GM19468 (cell line): ENCODE results near the gene KCNMB2.

Experiments used
- ATAC-seq: cut with Tn5 transposase; IDR thresholded peaks from one replicate; pipeline ENCODE4 v1.9.1; 2021; ENCODE audit warnings: mild to moderate bottlenecking, moderate library complexity, moderate number of reproducible peaks; ENCODE audit not compliant: unreplicated experiment; ENCODE audit errors: extremely low read depth

The KCNMB2 gene

DNA sequence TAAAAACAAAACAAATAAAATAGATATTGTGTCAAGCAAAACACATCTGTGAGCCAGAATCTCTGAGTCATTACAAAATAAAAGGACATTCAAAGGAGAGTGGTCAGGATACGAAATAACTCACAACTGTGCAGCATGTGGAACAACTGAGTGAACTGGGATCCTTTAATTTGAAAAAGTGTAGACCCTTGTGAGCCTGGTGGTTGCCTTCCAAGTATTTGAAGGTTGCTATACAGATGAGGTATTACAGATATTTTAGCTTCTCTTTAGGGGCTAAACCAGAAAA, 26.7 kb downstream of the KCNMB2 start:
- ATAC-seq: no peak

DNA sequence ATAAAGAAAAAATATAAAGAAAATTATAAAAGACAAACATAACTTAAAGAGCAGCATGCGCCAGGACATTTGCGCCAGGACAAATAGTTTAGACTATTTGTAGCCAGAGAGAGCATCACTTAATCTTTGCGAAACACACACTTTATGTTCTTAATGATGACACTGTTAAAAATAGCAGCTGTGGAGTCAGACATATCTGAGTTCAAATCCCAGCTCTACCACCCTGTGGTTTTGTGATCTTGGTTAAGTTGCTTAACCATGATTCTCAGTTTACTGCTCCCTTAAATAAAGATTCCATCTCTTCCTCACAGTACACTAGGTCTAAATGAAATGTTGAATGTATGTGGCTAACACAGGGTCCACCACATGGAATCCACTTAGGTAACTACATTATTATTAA, 31.4 kb downstream of the KCNMB2 start:
- ATAC-seq: no peak

DNA sequence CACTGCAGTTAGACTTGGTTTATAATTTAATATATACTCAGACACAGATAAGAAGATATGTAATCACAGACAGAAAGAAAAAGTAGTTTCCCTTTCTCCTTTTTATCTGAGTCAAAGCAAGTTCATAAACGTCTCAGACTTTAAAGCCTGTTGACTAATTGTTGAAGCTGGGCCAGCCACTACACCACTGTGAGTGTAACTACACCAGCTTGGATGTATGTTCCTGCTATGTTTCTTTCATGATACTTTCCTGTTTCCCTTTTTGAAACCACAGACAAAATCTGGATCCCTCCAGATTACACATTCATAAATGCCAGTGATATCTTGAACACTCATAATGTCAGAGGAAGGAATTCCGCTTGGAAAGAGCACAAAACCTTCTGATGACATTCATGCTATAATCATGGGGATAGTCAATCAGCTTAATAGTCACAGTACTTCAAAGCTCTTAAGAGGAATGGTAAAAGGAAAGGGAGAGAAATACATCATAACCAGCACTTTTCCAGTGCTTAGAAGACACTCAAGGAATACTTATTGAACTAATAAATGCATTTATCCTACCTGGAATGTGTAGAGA, 32.0 kb downstream of the KCNMB2 start:
- ATAC-seq: no peak

GRCh38 chr3:178568911-178569310, 32.7 kb downstream of the KCNMB2 start:
- no peak for ATAC-seq

DNA sequence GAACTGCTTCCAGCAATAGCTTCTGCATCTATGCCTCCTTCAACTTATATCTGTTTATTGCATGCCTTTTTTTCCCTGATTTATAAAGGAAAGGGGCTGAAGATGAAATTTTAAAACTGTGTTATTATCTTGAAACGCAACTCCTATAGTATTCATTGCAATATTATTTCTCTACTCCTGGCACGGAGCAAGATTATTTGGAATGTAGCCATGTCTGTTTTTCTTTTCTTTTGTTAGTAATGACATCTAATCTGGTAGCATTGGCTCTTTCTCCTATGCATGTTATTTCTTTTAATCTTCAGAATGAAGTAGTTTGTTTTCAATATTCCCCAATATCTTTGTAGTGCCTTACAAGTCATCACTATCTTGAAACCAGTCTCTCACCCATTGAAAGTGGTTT, 33.6 kb downstream of the KCNMB2 start:
- no peak for ATAC-seq

DNA sequence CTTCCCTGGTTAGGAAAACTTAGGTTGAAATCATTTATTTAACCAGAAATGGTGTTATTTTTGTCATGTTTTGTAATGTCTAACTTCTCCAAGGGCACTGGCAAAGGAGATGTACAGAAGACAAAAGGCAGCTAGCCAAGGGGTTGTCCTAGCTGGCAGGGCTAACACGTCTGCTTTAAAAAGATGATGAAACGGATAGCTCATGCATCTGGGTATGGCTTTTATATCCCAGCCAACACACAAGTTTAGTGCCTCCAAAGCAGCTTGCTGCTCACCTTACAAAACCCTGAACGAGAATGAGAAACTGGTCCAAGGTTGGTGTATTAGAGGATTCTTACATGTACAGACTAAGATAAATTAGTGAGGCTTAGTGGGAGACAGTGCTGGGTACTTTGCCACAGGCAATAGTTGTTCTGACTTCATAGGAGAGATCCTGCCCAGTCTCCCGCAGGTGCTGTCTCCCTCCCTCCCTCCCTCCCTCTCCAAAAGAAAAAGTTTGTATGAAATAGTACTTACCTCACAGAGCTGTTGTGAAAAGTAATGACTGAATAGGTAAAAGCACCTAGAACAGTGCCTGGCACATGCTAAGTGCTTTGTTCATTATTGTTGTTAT, 47.8 kb downstream of the KCNMB2 start:
- ATAC-seq: no peak

DNA sequence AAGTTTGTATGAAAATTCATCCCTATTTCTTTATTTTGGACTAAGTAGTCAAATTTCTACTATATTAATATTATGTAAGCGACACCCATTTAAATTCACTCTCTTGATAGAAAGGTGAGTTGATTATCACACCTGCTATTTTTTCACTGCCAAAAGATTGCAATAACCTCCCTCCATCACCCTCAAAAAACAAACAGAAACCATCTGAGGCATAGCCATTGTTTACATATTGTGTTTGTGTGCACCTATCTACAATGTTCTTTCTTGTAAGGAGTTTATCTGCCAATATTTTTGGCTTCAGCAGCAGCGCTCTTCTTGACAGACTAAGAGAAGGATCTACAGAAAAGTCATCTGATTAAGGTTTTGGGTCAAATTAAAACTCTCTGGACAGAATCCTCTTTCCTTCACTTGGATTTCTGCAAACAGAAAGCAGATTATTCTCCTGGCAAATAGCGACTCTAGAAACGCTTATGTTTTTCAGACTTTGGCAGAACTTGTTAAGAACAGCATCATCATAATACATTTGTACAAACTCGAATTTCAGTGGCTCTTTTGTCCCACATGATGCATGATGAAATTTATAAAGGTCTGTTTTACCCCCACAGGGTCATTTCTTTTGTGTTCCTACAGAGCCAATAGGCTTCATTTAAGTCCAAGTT, 48.6 kb downstream of the KCNMB2 start:
- no peak for ATAC-seq

DNA sequence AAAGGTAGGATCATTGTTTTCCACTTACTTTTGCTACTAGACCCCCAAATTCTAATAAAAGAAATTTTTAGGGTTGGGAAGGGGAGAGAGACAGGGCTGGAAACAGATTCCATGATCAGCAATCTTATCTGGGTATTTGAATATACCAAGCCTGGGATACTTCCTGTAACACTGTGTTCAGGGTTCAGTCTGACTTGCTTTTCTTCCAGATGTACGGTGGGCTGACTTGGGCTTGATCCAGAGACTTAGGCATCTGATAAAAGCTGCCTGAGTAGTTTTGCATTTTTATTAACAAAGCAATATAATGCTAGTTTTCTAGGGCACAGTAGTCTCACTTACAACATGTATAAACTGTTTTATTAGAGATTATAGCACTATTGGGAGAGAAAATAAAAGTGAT, 49.2 kb downstream of the KCNMB2 start:
- ATAC-seq: no peak

- no peak for ATAC-seq
These were observed 49.8 kb downstream of the KCNMB2 start for GRCh38 chr3:178586076-178586475.

- ATAC-seq: no peak
These were observed 52.4 kb downstream of the KCNMB2 start for GRCh38 chr3:178588628-178589027.

DNA sequence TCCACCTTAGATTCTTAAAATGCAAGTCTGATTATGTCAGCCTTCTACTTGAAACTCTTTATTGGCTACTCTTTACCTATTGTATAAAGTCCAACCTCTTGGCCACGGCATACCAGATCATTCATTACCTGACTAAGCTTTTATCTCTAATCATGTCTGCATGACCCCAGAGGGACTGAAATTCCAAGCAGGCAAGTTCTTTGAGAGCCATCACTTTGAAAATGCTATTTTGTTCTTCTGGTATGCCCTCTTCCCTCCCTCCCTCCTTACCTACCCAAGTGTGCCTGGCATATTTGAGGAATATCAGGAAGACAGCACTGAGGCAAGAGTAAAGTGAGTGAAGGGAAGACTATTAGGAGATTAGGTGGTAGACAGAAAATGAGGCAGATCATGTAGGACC, 57.5 kb downstream of the KCNMB2 start:
- no peak for ATAC-seq

DNA sequence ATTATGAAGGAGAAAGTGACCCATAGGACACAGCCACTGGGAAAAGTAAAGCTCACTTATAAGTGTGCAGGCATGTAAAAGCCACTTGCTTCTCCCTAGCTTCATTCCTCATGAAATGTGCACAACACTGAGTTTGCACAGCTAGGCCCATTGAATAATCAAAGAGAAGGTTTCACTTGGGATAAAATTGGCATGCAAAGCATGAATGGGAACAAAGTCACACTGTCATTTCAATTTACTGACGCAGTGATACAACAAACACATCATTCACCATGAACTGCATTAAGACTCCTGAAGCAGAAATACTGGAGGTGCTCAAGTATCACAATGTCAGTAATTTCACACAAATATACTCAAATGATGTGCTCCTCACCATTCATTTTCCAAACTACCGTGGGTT, 61.1 kb downstream of the KCNMB2 start:
- ATAC-seq: no peak

DNA sequence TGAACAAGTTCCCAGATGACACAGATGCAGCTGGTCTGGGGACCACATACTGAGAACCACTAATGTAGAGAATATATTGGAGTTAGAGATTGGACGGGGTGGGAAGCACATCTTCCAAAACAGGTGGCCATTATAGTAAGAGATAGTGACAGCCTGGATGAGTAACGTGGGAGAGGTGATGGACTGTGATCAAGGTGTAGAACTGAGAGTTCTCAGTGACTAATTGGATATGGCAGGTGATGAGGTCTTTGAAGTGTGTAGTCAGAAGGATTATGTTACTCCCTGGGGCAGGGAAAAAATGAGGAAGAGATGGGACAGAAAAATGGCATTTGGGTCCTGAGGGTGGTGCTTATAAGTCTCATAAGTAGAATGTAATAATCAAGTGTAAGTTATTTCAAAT, 66.6 kb downstream of the KCNMB2 start:
- ATAC-seq: no peak

DNA sequence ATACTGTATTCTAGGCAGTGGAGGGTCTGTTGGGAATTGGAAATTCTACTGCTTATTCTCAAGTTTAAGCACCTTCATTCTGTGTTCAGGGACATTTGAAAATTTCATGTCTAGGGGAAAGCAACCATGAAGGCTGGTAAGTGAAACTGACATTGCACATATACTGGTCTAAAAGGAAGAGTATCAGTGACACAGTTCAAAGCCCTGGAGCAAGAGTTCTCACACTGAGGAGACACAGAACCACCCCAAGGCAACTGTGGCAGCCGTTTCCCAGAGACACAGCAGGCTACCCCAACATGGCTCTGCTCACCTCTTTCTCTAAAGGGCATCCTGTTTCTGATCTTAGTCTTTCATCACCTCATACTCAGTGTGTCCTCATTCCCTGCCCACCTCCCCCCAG, 67.5 kb downstream of the KCNMB2 start:
- ATAC-seq: no peak

- ATAC-seq: no peak
These were observed 82.0 kb downstream of the KCNMB2 start for GRCh38 chr3:178618197-178618596.

DNA sequence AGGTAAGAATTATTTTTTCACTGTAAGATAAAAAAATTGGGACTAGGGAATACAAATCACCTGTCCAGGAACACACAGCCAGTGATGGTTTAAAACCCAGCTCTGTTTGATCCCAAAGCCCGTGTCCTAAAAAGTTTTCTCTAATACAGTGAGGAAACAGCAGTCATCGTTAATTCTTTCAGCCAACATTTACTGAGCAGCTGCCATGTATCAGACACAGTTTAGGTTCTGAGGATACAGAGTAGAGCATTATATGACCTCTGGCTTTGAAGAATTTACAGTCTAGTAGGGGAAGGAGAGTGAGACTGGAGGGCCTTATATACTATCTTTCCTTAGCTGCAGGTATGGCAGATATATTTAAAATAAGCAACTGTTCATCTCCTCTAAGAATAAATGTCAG, 82.7 kb downstream of the KCNMB2 start:
- no peak for ATAC-seq

DNA sequence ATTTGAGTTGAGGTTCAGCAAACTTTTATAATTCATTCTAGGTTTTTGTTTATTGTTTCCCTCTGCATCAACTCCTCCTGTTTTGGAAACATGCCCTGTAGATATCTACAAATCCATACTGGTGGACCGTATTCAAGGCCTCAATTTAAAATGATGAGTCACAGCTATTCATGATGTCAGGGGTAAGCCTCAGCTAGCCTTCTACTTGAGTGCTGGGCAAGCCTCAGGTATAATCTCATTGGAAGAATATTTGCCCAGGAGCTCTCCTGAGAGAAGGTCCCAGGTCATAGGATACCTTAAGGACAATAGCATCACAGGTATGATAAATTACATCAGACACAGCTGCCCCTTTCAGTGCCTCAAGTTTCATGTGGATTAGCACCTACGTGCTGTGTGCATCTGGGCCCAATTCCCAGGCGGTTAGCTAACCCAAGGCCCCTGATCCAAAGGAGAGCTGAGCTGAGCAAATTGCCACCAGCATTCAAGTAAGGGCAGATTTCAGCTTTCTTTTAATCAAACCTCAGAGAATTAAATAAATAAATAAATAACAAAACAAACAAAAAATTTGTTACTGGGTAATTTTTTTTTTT, 87.5 kb downstream of the KCNMB2 start:
- ATAC-seq: no peak

DNA sequence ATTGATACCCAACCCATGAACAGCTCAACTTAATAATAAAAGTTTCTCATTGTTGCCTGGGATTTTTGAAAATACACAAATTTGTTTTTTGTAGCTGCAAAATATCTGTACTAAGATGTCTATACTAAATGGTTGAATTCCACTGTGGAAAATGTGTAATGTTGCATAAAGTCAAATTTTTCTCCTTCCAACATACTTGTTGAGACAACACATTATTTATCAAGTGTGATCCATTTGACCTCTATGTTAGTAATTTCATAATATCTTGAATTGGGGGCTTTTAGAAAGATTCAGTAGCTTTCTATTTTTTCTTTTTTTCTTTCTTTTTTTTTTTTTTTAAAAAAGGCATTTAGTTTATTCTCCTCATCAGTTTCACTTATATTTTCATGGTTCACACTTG, 88.0 kb downstream of the KCNMB2 start:
- ATAC-seq: no peak

GRCh38 chr3:178625053-178625600, 88.9 kb downstream of the KCNMB2 start:
- no peak for ATAC-seq

DNA sequence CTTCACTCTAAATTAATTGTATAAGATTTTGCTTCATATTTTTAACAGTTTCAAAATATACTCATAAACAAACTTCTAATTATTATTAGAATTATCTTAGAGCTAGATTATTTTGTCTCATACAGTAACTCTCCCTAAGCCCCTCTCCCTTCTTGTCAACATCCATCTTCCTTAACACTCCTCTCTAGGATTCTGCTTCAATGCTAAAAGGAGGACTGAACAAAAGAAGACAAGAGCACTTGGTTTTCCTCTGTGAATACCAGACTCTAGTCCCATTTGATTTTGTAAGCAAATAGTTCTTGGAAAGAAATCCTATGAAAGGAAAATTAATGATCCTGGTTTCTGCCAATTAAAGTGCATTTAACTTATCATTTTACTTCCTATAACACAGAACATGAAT, 91.8 kb downstream of the KCNMB2 start:
- ATAC-seq: no peak

GRCh38 chr3:178629430-178630178, 93.4 kb downstream of the KCNMB2 start:
- ATAC-seq: no peak
